ENCODE data around the gene AKR1B15.

DNA sequence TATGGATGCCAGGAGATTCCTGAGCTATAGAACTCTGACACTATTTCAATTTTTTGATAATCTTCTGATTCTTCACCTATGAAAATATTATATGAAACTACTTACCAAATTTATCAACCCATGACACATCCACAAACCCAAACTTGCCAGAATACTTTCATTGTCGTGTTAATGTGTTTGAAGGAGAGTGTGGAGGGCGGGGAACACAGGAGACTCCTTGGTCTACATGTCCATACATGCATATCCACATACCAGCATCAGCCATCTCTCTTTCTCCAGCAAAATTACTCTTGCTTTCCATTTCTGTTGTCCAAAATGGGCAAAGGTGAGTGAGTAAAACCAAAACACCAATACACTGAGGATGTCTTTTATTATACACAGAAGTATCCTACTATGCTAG lies 74.3 kb downstream of the AKR1B15 start:
- TF ChIP-seq CTCF (conservative IDR thresholded peaks at IDR 0.05; ENCODE audit: low read depth, low read length), result no peak
- TF ChIP-seq POLR2A (IDR thresholded peaks at IDR 0.05; ENCODE audit: low read depth, low read length), result no peak
- no peak for TF ChIP-seq RAD21 (IDR thresholded peaks at IDR 0.05; ENCODE audit: low read length)
- no peak for TF ChIP-seq MXI1 (IDR thresholded peaks at IDR 0.05; ENCODE audit: borderline replicate concordance, low read depth, low read length)
- TF ChIP-seq CEBPB (IDR thresholded peaks at IDR 0.05; ENCODE audit: low read depth, low read length), result no peak
- TF ChIP-seq MAFK (IDR thresholded peaks at IDR 0.05; ENCODE audit: low read depth, low read length), result no peak
- TF ChIP-seq SMC3 (IDR thresholded peaks at IDR 0.05; ENCODE audit: low read depth, low read length), result no peak
- no peak for TF ChIP-seq MAZ (IDR thresholded peaks at IDR 0.05; ENCODE audit: borderline replicate concordance, low read depth, low read length)
- no peak for TF ChIP-seq RCOR1 (IDR thresholded peaks at IDR 0.05; ENCODE audit: insufficient replicate concordance, low read length)
- no peak for TF ChIP-seq BHLHE40 (IDR thresholded peaks at IDR 0.05; ENCODE audit: low read depth, low read length)
